Hepatocyte (in vitro differentiated cells): Measurements from ENCODE around the gene FXYD2.

Experiments
- EZH2 ChIP-seq: fragments of 200-600 bp; sonication (generic); IDR thresholded peaks from 2 replicates; pipeline ENCODE4 v1.6.1; 2016; ENCODE audit warnings: antibody characterized with exemption, mild to moderate bottlenecking, borderline replicate concordance
- EZH2phosphoT487 ChIP-seq: fragments of 200-600 bp; sonication (generic); IDR thresholded peaks from one replicate; pipeline ENCODE4 v1.6.1; 2018; ENCODE audit warnings: antibody characterized with exemption, mild to moderate bottlenecking, low read depth, moderate library complexity; ENCODE audit not compliant: unreplicated experiment, severe bottlenecking
- TF ChIP-seq, protein P1 (sequence below): fragments of 200-600 bp; sonication (generic); IDR thresholded peaks from 2 replicates; pipeline ENCODE4 v1.5.1; 2016; ENCODE audit warnings: antibody characterized with exemption, mild to moderate bottlenecking; ENCODE audit not compliant: poor library complexity

DNA sequence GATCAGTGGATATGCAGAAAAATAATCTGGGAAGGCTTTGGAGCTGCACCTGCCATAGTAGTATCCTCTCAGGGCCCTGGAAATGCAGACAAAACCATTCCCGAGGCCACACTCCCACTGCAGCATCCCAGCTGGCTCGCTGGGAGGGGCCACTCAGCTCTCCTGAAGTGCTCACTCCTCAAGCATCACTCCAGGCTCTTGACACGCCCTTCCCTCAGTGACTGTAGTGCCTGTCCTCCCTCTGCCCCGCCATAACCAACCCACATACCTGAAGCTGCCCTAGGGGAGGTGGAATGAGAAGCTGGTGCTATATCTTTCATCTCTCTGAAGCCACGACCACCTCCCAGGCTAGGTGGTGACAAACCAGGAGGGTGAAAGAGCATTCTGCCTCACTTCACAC, 32.3 kb downstream of the FXYD2 start:
- TF ChIP-seq, protein P1, sequence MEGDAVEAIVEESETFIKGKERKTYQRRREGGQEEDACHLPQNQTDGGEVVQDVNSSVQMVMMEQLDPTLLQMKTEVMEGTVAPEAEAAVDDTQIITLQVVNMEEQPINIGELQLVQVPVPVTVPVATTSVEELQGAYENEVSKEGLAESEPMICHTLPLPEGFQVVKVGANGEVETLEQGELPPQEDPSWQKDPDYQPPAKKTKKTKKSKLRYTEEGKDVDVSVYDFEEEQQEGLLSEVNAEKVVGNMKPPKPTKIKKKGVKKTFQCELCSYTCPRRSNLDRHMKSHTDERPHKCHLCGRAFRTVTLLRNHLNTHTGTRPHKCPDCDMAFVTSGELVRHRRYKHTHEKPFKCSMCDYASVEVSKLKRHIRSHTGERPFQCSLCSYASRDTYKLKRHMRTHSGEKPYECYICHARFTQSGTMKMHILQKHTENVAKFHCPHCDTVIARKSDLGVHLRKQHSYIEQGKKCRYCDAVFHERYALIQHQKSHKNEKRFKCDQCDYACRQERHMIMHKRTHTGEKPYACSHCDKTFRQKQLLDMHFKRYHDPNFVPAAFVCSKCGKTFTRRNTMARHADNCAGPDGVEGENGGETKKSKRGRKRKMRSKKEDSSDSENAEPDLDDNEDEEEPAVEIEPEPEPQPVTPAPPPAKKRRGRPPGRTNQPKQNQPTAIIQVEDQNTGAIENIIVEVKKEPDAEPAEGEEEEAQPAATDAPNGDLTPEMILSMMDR = no peak
- TF ChIP-seq EZH2phosphoT487 (no peak), EZH2 (no peak)
